K562 (cell line): Measurements from ENCODE around the gene PITHD1.

ENCODE experiments used
- GABPB1 ChIP-seq: sonication (generic); formaldehyde crosslinking; IDR thresholded peaks from 2 replicates; pipeline ENCODE4 v1.8.0; 2022; ENCODE audit warnings: mild to moderate bottlenecking, missing genetic modification reagents
- HDAC6 ChIP-seq: IDR thresholded peaks from 2 replicates; pipeline ENCODE4 v1.6.1; 2012; ENCODE audit warnings: low read depth, mild to moderate bottlenecking, control low read depth, inconsistent platforms, low read length, moderate library complexity
- JUNB ChIP-seq: fragments of 450-650 bp; formaldehyde crosslinking; conservative IDR thresholded peaks from 2 replicates; pipeline ENCODE4 v1.4.0; 2020; ENCODE audit warnings: mild to moderate bottlenecking

- TF ChIP-seq GABPB1 (CRISPR knock-in tag): no peak
- no peak for TF ChIP-seq HDAC6
- no peak for TF ChIP-seq JUNB
These were observed 41.6 kb upstream of the PITHD1 start for GRCh38 chr1:23736437-23737134.
